Measurements from ENCODE around the gene ASTN2.

DNA sequence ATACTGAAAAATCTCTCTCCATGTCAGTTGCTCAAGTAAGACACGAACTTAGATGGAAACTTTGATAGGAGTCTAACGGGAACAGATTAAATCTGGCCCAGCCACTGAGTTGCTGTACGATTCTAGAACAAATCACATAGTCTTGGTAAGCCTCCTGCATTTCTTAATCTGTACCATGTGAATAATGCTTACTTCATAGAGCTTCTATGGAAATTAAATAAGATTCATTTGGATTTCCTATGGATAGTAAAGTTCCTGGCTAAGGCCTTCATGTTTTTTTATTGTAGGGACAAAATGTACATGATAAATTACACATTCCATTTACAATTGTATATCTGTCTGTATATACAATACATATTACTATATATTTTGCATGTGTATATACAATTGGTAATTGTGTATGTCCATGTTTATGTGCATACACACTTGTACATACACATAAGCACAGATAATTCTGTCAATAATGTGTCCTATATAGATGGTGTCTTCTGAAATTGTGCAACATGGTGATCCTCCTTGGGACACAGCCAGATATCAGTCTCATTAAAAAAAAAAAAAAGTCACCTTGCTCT, 397.4 kb downstream of the ASTN2 start:
- TF ChIP-seq POLR2A (IDR thresholded peaks at IDR 0.05) (no peak), CTCF (IDR thresholded peaks at IDR 0.05) (no peak)

Measured in thyroid gland (tissue), 4 donors.